ENCODE data around the gene JAML. TPM values are rescaled to one million over a fixed set of nuclear protein-coding genes. Genes with fewer than 3 reads are reported as not detected.

The JAML gene
- total and polyA plus RNA-seq, 2 of the 4 experiments (the other 2 are of a cell fraction): not detected

GRCh38 chr11:118166641-118167040, 58.2 kb downstream of the JAML start:
- no peak overlapping the region for H3K27ac ChIP-seq (ENCODE audit: insufficient read depth, low read length)
- no peak for TF ChIP-seq ELK1 (IDR thresholded peaks at IDR 0.05; ENCODE audit: borderline replicate concordance, low read depth, low read length)
- TF ChIP-seq NFE2L2 (IDR thresholded peaks at IDR 0.05; ENCODE audit: low read depth, low read length): no peak
- TF ChIP-seq CEBPB (IDR thresholded peaks at IDR 0.05; ENCODE audit: low read depth, low read length): no peak
- TF ChIP-seq MAZ (IDR thresholded peaks at IDR 0.05; ENCODE audit: borderline replicate concordance, low read depth, low read length): no peak
- TF ChIP-seq RAD21 (IDR thresholded peaks at IDR 0.05; ENCODE audit: low read length): no peak
- TF ChIP-seq USF2 (IDR thresholded peaks at IDR 0.05; ENCODE audit: low read depth, low read length): no peak
- no peak for TF ChIP-seq CTCF (conservative IDR thresholded peaks at IDR 0.05; ENCODE audit: low read depth, low read length)
- TF ChIP-seq CHD1 (IDR thresholded peaks at IDR 0.05; ENCODE audit: low read depth, low read length): no peak
- ATAC-seq (ENCODE audit: low read depth) (no peak), DNase-seq (no peak)
- no peaks in the 10 kb centered on the region for H3K79me1 ChIP-seq (ENCODE audit: low read depth in 1 of 2, low read length in 2 of 2)
- no TSS peak for BruUV-seq (replicated peaks)
- no peak overlapping the region for H3K23ac ChIP-seq (ENCODE audit: low read depth, low read length)
- no peaks in the 10 kb centered on the region for H3K9me3 ChIP-seq (ENCODE audit: control insufficient read depth, insufficient read depth, low read length)
- H3K4ac ChIP-seq (ENCODE audit: low read depth, low read length): no peak overlapping the region
- H3K14ac ChIP-seq (replicated peaks; ENCODE audit: low read depth, low read length): no peak overlapping the region
- H2BK120ac ChIP-seq (ENCODE audit: low read depth, low read length): no peak overlapping the region
- intact Hi-C loops (cut with micrococcal nuclease) (no loop called here), dilution Hi-C loops (cut with HindIII; ENCODE audit: low sequenced_read_pairs, unreplicated experiment) (no loop called here), in situ Hi-C loops (cut with MboI; ENCODE audit: low sequenced_read_pairs) (no loop called here)
- H2AFZ ChIP-seq (replicated peaks; ENCODE audit: low read length, poor library complexity): no peak overlapping the region
- 80% methylated on average over 1 of the region's 17 CpGs; no CpG with 5 or more reads in 1 of the 2 experiments for WGBS, 2 experiments (ENCODE audit: extremely low coverage in 2 of 2, insufficient read length in 1 of 2)
- no peak overlapping the region for H2BK5ac ChIP-seq (ENCODE audit: low read depth, low read length, poor library complexity, severe bottlenecking)
- no peak overlapping the region for H3K9ac ChIP-seq (ENCODE audit: low read depth, low read length)
- POLR2A ChIA-PET (ENCODE audit: unreplicated experiment): no interaction called here
- H3K27me3 ChIP-seq (ENCODE audit: control insufficient read depth, insufficient read depth, low read length): peaks cover 25% of the 10 kb centered on the region
- H4K91ac ChIP-seq (ENCODE audit: insufficient read depth, low read depth, low read length): no peak overlapping the region
- no peak overlapping the region for H3K18ac ChIP-seq (ENCODE audit: low read depth, low read length)
- H2BK15ac ChIP-seq (ENCODE audit: low read depth, low read length): no peak overlapping the region
- no peak overlapping the region for H4K5ac ChIP-seq (ENCODE audit: low read depth, low read length)
- H2BK20ac ChIP-seq (ENCODE audit: low read depth, low read length): no peak overlapping the region
- H2AK5ac ChIP-seq (ENCODE audit: low read depth, low read length): no peak overlapping the region
- no peaks in the 10 kb centered on the region for H3K9me1 ChIP-seq (ENCODE audit: insufficient read depth, low read length)
- CTCF ChIA-PET: no interaction called here
- no peak overlapping the region for H2AK9ac ChIP-seq (replicated peaks; ENCODE audit: low read depth, low read length, poor library complexity)
- H3K4me2 ChIP-seq (ENCODE audit: low read depth, low read length): no peak overlapping the region
- H4K8ac ChIP-seq (ENCODE audit: low read depth in 2 of 2, low read length in 2 of 2): no peak overlapping the region
- no peak overlapping the region for H3K4me3 ChIP-seq (ENCODE audit: insufficient read depth, low read depth, low read length)
- no peaks in the 10 kb centered on the region for H4K20me1 ChIP-seq (ENCODE audit: insufficient read depth, low read length)
- H3K36me3 ChIP-seq (ENCODE audit: control insufficient read depth, insufficient read depth, low read length): no peaks in the 10 kb centered on the region
- no peak overlapping the region for H3K56ac ChIP-seq (ENCODE audit: extremely low read depth, insufficient read depth, low read length)
- no peaks in the 10 kb centered on the region for H3K4me1 ChIP-seq (ENCODE audit: control insufficient read depth, insufficient read depth, low read length)
